CD1c-positive myeloid dendritic cell (primary cell): ENCODE data around the gene PPARGC1A.

Experiments used
- DNase-seq: peaks from one replicate; pipeline ENCODE4 v3.0.0-alpha.2; 2016; ENCODE audit errors: extremely low spot score

Gene PPARGC1A, protein sequence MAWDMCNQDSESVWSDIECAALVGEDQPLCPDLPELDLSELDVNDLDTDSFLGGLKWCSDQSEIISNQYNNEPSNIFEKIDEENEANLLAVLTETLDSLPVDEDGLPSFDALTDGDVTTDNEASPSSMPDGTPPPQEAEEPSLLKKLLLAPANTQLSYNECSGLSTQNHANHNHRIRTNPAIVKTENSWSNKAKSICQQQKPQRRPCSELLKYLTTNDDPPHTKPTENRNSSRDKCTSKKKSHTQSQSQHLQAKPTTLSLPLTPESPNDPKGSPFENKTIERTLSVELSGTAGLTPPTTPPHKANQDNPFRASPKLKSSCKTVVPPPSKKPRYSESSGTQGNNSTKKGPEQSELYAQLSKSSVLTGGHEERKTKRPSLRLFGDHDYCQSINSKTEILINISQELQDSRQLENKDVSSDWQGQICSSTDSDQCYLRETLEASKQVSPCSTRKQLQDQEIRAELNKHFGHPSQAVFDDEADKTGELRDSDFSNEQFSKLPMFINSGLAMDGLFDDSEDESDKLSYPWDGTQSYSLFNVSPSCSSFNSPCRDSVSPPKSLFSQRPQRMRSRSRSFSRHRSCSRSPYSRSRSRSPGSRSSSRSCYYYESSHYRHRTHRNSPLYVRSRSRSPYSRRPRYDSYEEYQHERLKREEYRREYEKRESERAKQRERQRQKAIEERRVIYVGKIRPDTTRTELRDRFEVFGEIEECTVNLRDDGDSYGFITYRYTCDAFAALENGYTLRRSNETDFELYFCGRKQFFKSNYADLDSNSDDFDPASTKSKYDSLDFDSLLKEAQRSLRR

GRCh38 chr4:23889814-23890341, at the start of gene PPARGC1A:
Gene PPARGC1A (minus strand): TSS chr4:23890047. CDS start chr4:23889957, 90 bp downstream.
- no peak for DNase-seq

DNA sequence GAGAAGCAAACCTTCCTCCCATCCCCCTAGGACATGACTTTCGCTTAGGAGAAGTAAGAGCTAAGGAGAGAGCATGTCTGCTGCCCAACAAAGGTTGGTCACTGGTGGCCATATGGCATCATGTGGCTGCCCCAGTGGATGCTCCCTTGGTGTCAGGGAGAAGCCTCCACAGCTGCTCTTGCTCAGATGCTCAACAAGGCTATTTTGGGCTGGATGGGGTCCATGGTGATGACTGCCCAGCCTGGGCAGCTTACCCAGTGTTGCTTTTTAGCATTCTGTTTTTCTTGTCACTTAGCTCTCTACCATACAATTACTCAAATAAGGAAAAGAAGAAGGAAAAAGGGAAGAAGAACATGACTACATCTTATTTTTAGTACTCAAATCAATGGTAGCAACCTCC, 48.9 kb upstream of the PPARGC1A start:
- no peak for DNase-seq

DNA sequence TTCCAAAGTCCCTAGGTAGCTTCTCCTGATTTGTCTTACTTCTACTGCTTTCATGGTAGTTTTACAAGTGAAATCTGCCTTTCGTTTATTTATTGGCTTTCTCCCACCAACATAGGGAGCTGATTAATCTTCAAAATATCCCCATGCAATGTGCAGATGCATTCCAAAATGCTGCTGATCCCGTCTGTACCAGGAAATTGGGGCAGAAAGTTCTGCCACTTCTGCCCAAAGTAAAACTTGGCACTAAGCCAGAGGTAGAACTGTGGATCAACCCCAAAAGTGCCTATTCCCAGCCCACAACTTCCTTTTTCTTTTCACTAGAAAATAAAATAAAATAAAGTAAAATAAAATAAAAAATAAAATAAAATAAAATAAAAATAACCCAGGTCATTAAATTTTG, 47.3 kb upstream of the PPARGC1A start:
- no peak for DNase-seq

DNA sequence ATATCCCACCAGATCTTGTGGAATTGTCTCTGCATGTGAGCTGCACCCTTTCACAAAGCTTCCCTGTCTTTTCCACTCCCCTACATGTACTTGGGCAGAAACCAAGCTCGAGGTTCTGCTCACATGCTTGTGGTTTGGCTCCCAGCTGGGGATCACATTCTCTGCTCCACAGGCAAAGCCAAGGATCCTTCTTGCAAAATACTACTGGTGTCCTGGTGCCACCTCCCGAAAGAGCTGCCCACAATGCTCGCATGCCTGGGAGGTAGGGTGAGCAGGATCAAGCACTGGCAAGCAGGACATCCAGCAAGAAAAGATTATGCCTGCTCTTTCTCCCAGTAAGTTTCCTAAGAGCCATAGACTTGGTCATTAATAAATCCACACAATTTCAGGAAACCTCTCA, 45.1 kb upstream of the PPARGC1A start:
- no peak for DNase-seq

- DNase-seq, result no peak
These were observed 44.4 kb upstream of the PPARGC1A start for GRCh38 chr4:23934223-23934622.

DNA sequence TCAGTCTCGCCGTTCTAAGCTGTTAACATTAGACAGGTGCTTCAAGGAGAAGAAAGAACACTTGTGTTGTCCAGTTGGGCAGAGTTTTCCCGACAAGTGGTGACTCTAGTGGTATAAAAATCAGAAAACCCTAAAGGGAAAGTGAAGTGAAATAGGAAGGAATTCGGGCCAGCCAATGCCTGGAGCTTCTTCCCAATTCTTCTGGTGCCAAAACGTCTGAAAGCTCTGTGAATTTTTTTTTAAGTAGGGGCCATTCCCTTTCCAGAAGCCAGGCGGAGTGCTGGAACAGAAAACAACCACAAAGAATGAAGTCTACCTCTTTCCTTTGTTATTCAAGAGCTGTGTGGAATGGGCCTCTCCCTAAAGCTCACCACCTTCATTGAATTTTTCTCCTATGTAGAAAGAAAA, 43.1 kb upstream of the PPARGC1A start:
- no peak for DNase-seq

DNA sequence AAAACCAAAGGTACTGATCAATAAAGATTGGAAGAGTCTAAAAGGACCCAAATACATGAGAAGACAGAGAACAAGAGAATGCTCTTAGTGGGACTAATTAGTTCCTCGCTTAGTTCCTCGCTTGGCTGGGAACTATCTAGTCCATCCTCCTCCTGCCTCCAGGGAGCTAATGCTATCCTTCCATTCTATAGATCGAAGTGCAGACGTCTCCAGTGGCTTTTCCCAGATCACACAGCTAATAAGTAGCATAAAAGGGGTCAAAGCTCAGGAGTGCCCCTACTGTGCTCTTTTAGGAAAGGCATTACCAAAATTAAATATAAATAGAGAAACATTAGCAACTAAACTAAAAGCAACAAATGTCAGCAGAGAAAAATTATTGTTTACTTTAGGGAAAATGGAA, 42.3 kb upstream of the PPARGC1A start:
- no peak for DNase-seq

GRCh38 chr4:23931489-23931830, 41.6 kb upstream of the PPARGC1A start:
- DNase-seq, result no peak

GRCh38 chr4:23930750-23931488, 41.1 kb upstream of the PPARGC1A start:
- DNase-seq, result no peak

GRCh38 chr4:23929248-23929647, 39.4 kb upstream of the PPARGC1A start:
- DNase-seq, result no peak

DNA sequence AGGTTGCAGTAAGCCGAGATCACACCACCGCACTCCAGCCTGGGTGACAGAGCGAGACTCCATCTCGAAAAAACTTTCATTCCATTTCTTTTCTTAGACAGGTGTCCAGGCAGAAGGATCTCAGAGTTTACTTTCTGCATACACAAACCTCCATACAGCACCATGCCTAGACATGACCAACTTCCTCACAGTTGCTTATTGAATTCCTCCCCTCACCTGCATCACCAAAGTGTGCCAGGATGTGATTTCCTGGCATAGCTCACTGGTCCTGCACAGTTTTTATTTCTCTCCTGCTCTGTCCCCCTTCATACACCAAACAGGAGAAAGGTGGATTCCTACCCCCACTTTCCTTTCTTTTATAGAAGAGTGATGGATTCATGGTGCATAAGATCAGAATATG, 34.7 kb upstream of the PPARGC1A start:
- no peak for DNase-seq

- DNase-seq, result no peak
These were observed 34.0 kb upstream of the PPARGC1A start for GRCh38 chr4:23923840-23924239.

DNA sequence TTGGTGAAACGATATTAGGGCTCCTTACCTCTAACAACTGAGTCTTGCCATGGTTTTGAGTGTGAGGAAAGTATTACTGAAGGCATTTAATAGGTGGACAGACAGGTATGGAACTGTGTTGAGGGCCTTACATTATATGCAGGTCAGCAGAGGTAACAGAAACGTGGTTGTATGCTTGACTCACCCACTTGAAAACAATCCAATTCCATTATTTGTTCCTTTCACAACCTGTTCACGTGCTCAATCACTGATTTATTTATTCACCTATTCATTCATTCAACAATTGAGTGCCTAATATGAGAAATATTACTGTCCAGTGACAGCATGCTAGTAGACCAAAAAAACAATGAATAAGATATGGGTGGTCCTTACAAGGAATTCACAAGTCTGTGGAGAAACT, 33.3 kb upstream of the PPARGC1A start:
- DNase-seq, result no peak

DNA sequence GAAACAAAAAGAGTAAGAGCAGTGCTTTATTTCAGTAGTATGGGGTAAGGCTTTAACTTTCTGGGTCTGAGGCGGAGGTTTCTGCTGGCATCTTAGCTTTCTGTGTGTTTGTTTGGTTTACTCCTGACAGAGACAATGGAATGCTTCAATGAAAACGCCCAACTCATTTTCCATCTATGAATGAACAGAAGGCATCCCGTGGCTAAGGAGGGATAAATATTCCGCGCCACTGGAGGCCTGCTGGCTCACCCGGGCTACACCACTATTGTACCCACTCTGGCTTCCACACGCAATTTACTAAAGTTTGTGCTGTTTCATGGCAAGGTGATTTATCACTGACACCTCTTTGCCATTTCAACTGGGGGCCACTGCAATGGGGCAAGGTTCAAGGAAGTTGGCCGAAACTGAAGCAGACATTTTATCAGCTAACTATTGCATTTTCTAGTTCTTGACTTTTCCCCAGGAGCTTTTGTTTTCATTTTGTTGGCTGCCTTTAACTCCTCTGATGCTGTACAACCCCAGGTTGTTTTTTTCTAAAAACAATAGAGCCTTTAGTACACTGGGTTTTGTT, 32.8 kb upstream of the PPARGC1A start:
- no peak for DNase-seq

DNA sequence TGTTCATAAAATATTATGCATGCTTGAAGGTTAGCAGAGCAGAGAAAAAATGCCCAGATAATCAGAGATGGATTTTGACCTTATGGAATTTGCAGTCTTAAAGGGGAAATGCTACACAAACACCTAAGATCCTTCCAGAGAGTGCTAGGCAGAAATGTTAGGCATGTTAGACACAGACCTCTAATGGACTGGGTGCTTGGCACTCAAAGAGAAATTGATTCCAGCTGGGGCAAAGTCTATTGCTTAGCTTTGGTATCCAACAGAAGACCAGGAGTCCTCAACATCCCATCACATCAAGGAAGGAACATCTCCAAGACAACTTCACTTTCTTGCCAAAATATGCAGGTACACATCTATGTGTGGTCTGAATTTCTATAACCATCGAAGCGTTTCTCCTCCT, 32.2 kb upstream of the PPARGC1A start:
- DNase-seq, result no peak

DNA sequence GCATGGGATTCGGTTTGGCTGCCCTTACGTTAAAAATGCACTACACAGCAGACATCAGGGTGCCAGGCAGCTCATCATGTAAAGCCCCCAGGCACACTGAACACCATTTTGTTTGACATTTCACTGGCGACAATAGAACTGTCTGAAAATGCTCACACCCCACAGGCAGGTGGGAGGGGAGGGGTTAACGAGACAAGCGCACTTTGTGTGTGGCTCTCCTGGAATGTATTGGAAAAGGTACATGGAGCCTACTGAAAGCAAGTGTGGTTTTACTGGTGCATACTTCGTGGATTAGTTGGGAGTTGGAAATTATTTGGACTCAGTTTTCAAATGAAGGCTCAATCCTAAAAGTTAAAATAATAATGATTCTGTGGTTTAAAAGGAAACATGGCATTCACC, 31.6 kb upstream of the PPARGC1A start:
- DNase-seq, result no peak

DNA sequence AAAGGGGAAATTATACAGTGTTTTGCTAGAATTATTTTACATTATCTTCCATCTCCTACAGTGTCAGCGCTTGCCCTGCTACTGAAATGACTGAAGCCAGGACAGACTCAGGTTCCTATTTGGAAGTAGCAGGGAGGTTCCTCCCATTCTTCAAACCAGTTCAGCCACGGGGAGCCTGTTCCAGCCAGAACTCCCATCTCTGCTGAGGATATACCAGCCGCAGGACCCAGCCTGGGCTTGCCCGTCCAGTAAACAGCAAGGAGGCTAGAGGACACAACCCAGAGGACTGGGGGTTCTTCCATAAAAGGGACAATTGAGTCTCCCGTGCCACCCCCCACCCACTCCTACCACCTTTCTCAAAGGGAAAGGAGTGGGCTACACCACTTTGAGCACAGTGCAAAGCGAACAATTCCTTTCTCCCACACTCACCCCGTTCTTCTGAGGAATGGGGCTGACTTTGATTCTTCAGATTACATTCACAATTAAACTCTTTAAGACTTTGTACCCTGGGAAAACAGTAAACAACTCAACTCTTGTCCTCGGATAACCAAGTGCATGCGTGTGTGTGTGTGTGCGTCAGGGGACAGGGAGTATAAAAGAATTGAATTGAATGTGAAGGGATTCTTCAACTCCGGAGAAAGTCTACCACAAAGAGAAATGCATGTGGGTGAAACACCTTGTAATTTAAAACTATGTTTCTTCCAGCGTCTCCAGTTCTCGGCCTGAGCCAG, 31.0 kb upstream of the PPARGC1A start:
- DNase-seq, result no peak

- DNase-seq, result no peak
These were observed 30.4 kb upstream of the PPARGC1A start for GRCh38 chr4:23920296-23920695.

GRCh38 chr4:23916282-23916681, 26.4 kb upstream of the PPARGC1A start:
- no peak for DNase-seq

DNA sequence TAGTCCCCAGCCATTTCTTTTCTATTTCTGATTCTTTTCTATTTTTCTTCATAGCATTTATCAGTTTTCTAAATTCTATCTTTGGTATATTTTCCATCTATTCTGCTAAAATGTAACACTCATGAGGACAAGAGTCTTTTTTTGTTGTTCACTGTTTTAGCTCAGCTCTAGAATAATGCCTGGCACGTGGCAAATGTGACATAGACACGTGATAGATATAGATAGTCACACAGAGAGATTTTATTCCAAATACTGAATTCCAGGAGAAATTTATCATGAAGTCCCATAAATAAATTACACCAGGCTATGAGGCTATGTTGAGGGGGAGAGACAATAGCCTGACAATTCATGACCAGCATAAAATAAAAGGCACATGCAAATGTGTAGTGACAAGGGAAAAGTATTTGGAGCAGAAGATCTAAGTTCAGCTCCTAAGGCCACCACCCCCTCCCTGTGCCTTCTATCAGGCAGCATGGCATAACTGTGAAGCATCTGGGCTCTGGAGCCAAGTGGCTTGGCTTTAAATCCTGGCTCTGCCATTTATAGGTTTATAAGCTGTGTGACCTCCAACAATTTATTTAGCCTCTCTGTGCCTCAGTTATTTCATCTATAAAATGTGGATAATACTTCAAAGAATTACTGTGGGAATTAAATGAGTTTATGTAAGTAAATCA, 25.7 kb upstream of the PPARGC1A start:
- DNase-seq, result no peak
